AG04449 (cell line): Measurements from ENCODE around the gene UBA1.

Experiments
- CTCF ChIA-PET: fragments of 350-600 bp; formaldehyde crosslinking; extraction: SDS; loops from one replicate; lab custom pipeline; 2021; ENCODE audit warnings: antibody characterized with exemption; lab: Yijun Ruan, JAX
- POLR2A ChIA-PET: fragments of 400-600, 350-600 bp; formaldehyde crosslinking; extraction: SDS; loops from one replicate; lab custom pipeline; 2020; ENCODE audit warnings: antibody characterized with exemption, inconsistent platforms; lab: Yijun Ruan, JAX
- DNase-seq: peaks from one replicate; pipeline ENCODE4 v3.0.0-alpha.2; 2010; ENCODE audit warnings: low read depth, low spot score
- H3K4me3 ChIP-seq: 2 replicates; pipeline ENCODE4 v1.5.1; 2011; ENCODE audit warnings: low read depth, mild to moderate bottlenecking, control low read depth, low read length
- CTCF ChIP-seq: IDR thresholded peaks from one replicate; pipeline ENCODE4 v1.5.1; 2011; ENCODE audit warnings: mild to moderate bottlenecking, moderate library complexity, low read length, control low read depth, inconsistent platforms; ENCODE audit not compliant: insufficient read depth; ENCODE audit errors: missing control alignments

Gene UBA1

DNA sequence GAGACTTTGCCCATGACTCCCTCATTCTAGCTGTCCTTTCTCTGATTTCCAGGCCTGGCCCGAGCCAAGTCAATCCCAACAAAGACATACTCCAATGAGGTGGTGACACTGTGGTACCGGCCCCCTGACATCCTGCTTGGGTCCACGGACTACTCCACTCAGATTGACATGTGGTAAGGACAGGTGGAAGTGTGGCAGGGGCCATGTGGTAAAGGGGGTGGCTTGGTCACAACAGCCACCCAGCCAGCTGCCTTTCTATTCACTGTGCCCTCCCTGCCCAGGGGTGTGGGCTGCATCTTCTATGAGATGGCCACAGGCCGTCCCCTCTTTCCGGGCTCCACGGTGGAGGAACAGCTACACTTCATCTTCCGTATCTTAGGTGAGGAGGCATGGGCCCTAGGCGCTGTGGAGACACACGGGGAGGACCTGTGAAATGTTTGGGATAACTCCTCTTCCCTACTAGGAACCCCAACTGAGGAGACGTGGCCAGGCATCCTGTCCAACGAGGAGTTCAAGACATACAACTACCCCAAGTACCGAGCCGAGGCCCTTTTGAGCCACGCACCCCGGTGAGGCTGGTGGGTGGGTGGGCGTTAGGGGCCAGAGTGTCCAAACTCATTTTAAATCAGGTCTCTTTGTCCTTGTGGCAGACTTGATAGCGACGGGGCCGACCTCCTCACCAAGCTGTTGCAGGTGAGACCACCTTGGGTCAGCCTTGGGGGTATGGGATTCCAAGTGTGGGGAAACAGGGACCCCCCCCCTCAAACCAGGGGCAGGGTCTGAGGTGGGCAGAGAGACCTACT lies 33.1 kb downstream of the UBA1 start:
- CTCF ChIA-PET: no interaction called here
- no peak for TF ChIP-seq CTCF
- no peak overlapping the region for H3K4me3 ChIP-seq
- POLR2A ChIA-PET: no interaction called here
- DNase-seq: no peak

- no peak for TF ChIP-seq CTCF
- no peak overlapping the region for H3K4me3 ChIP-seq
- no peak for DNase-seq
- ChIA-PET CTCF (no interaction called here), POLR2A (no interaction called here)
These were observed 33.6 kb downstream of the UBA1 start for GRCh38 chrX:47227334-47227583.

GRCh38 chrX:47228550-47229270 lies 35.1 kb downstream of the UBA1 start:
- TF ChIP-seq CTCF: no peak
- H3K4me3 ChIP-seq: no peak overlapping the region
- DNase-seq: no peak
- CTCF ChIA-PET: interaction anchor here (1.0 kb wide), 1 partner anchor 84 kb away, joined by 3 read pairs; the partner anchor contains the start of genes NDUFB11 and RBM10
- POLR2A ChIA-PET: no interaction called here

DNA sequence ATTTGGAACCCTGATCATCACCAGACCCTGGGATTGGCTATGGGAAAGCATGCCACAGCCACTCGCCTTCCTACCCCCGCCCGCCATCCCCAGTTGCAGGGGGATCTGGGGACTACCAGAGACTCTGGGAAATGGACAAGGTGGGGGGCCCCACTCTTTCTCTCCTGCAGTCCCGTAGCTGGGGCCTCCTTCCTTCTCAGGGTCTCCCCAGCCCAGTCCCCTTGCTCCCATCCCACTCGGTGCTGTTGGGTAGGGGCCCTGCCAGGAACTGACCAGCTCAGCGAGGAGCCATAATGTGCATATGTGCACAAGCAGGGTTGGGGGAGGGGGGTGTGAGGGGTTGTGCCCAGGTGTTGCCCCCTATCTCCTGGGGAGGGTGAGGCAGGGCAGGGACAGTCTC lies 35.8 kb downstream of the UBA1 start:
- no peak for DNase-seq
- ChIA-PET POLR2A (no interaction called here), CTCF (no interaction called here)
- no peak for TF ChIP-seq CTCF
- H3K4me3 ChIP-seq: no peak overlapping the region

DNA sequence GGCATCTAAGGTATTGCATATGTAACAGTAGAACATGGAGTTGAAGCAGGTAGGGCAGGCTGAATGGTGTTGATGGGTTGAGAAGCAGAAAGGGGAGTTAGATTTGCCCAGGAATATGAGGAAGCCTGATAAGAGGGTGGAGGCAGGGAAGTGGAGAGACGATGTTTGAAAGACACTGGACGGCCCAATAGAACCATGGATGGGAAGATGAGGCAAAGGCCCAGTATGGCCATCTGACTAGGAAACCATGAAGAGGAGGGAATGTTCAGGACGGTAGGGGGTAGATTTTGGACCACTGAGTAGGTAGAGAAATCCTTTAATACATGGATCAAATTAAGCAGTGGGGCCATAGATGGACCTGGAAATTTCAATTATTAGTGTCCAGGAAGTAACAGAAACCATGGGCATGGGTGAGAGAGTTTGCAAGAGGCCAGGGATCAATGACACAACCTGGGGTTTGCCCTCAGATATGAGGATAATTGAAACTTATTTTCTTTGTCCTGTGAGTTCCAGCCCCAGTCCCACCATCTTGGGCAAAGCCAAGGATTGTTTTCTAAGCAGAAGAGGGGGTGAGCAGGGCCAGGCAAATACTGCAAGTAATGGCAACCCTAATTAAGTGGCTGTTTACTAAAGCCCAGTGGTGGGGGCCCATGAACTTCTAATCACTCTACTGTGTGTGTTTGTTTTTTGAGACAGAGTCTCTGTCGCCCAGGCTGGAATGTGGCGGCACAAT lies 36.7 kb downstream of the UBA1 start:
- ChIA-PET CTCF (no interaction called here), POLR2A (no interaction called here)
- TF ChIP-seq CTCF: no peak
- no peak for DNase-seq
- no peak overlapping the region for H3K4me3 ChIP-seq

- ChIA-PET POLR2A (no interaction called here), CTCF (no interaction called here)
- no peak overlapping the region for H3K4me3 ChIP-seq
- no peak for TF ChIP-seq CTCF
- no peak for DNase-seq
These were observed 37.5 kb downstream of the UBA1 start for GRCh38 chrX:47231167-47231566.
